HEK293T (cell line): ENCODE results near the gene AQP11.

Experiments
- ARNT ChIP-seq: fragments of 450-650 bp; IDR thresholded peaks from 2 replicates; pipeline ENCODE4 v1.6.1; 2017; ENCODE audit warnings: mild to moderate bottlenecking
- CTBP1 ChIP-seq: fragments of 450-650 bp; IDR thresholded peaks from 2 replicates; pipeline ENCODE4 v1.6.1; 2016; ENCODE audit warnings: borderline replicate concordance
- ELF4 ChIP-seq: fragments of 450-650 bp; IDR thresholded peaks from 2 replicates; pipeline ENCODE4 v1.6.1; 2017; ENCODE audit warnings: antibody characterized with exemption
- FOXA1 ChIP-seq: fragments of 450-650 bp; IDR thresholded peaks from 2 replicates; pipeline ENCODE4 v1.6.1; 2016; ENCODE audit warnings: mild to moderate bottlenecking
- FOXK2 ChIP-seq: fragments of 450-650 bp; IDR thresholded peaks from 2 replicates; pipeline ENCODE4 v1.6.1; 2016; ENCODE audit warnings: mild to moderate bottlenecking
- FOXM1 ChIP-seq: fragments of 450-650 bp; IDR thresholded peaks from 2 replicates; pipeline ENCODE4 v1.6.1; 2017; ENCODE audit warnings: mild to moderate bottlenecking, borderline replicate concordance
- HDGF ChIP-seq: fragments of 450-650 bp; IDR thresholded peaks from 2 replicates; pipeline ENCODE4 v1.6.1; 2017; ENCODE audit warnings: antibody characterized with exemption, borderline replicate concordance
- L3MBTL2 ChIP-seq: fragments of 450-650 bp; conservative IDR thresholded peaks from 2 replicates; pipeline ENCODE4 v1.6.1; 2016; ENCODE audit warnings: mild to moderate bottlenecking
- NFRKB ChIP-seq: fragments of 450-650 bp; IDR thresholded peaks from 2 replicates; pipeline ENCODE4 v1.6.1; 2016; ENCODE audit warnings: mild to moderate bottlenecking, moderate library complexity
- PKNOX1 ChIP-seq: fragments of 450-650 bp; IDR thresholded peaks from 2 replicates; pipeline ENCODE4 v1.6.1; 2016
- SP1 ChIP-seq: fragments of 450-650 bp; IDR thresholded peaks from 2 replicates; pipeline ENCODE4 v1.6.1; 2017
- SUZ12 ChIP-seq: fragments of 450-650 bp; IDR thresholded peaks from 2 replicates; pipeline ENCODE4 v1.6.1; 2016; ENCODE audit warnings: mild to moderate bottlenecking
- TARDBP ChIP-seq: fragments of 450-650 bp; IDR thresholded peaks from 2 replicates; pipeline ENCODE4 v1.6.1; 2016
- ZNF384 ChIP-seq: fragments of 450-650 bp; IDR thresholded peaks from 2 replicates; pipeline ENCODE4 v1.6.1; 2016

- TF ChIP-seq FOXK2 (no peak), SUZ12 (no peak), NFRKB (no peak), L3MBTL2 (no peak), ZNF384 (no peak), ARNT (no peak), TARDBP (no peak), CTBP1 (no peak), HDGF (no peak), PKNOX1 (no peak), FOXM1 (no peak), ELF4 (no peak), FOXA1 (no peak), SP1 (no peak)
These were observed 42.5 kb upstream of the AQP11 start for GRCh38 chr11:77547047-77547836.
